ENCODE results near the gene COL9A2.

DNA sequence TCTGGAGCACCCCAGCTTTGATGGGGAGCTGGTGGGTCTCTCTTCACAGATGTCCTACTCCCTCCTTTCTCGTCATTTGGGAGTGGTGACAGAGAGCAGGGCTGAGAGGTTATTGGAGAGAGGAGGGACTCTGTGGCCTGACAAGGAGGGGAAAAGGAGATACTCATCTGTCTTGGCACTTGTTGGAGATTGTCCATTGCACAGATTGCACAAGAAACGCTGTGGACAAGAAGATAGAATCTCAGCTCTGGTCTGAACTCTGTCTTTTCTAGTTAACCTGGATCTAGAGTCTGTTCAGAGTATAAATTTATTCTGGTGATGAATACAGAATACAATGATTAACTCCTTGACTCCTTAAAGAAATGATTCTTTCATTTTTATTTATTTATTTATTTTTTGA lies 34.0 kb upstream of the COL9A2 start:
- TF ChIP-seq, protein P1, sequence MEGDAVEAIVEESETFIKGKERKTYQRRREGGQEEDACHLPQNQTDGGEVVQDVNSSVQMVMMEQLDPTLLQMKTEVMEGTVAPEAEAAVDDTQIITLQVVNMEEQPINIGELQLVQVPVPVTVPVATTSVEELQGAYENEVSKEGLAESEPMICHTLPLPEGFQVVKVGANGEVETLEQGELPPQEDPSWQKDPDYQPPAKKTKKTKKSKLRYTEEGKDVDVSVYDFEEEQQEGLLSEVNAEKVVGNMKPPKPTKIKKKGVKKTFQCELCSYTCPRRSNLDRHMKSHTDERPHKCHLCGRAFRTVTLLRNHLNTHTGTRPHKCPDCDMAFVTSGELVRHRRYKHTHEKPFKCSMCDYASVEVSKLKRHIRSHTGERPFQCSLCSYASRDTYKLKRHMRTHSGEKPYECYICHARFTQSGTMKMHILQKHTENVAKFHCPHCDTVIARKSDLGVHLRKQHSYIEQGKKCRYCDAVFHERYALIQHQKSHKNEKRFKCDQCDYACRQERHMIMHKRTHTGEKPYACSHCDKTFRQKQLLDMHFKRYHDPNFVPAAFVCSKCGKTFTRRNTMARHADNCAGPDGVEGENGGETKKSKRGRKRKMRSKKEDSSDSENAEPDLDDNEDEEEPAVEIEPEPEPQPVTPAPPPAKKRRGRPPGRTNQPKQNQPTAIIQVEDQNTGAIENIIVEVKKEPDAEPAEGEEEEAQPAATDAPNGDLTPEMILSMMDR (IDR thresholded peaks at IDR 0.05; ENCODE audit: insufficient read depth, low read length, poor library complexity, severe bottlenecking), result no peak
- TF ChIP-seq EZH2phosphoT487 (conservative IDR thresholded peaks at IDR 0.05; ENCODE audit: low read length), result no peak

Data from SU-DHL-6 (cell line).